GM21367 (cell line): ENCODE measurements around the gene ACHE.
"Not testable (repeated sequence)": the region's sequence is repeated elsewhere in the genome, so short reads cannot be mapped to it uniquely, and the experiment has no call there.

ENCODE experiments used
- ATAC-seq: cut with Tn5 transposase; IDR thresholded peaks from one replicate; pipeline ENCODE4 v1.9.1; 2021; ENCODE audit not compliant: unreplicated experiment

ACHE gene

GRCh38 chr7:100865938-100866728, 29.6 kb downstream of the ACHE start:
- no peak for ATAC-seq

- no peak for ATAC-seq
Observed at GRCh38 chr7:100865372-100865911, 30.2 kb downstream of the ACHE start.

GRCh38 chr7:100864263-100864845, 31.3 kb downstream of the ACHE start:
- ATAC-seq = no peak

- ATAC-seq = no peak
Observed at GRCh38 chr7:100863406-100863950, 32.2 kb downstream of the ACHE start.

- ATAC-seq = no peak
Observed at GRCh38 chr7:100861616-100861985, 34.1 kb downstream of the ACHE start.

- no peak for ATAC-seq
Observed at GRCh38 chr7:100860702-100861615, 34.7 kb downstream of the ACHE start.

- ATAC-seq = no peak
Observed at GRCh38 chr7:100859856-100860255, 35.8 kb downstream of the ACHE start.

- ATAC-seq = no peak
Observed at GRCh38 chr7:100856871-100857282, 38.8 kb downstream of the ACHE start.

GRCh38 chr7:100855515-100855914, 40.2 kb downstream of the ACHE start:
- ATAC-seq = no peak

GRCh38 chr7:100854899-100855298, 40.8 kb downstream of the ACHE start:
- ATAC-seq = not testable (repeated sequence)

- no peak for ATAC-seq
Observed at GRCh38 chr7:100854146-100854895, 41.4 kb downstream of the ACHE start.

GRCh38 chr7:100852048-100852872, 43.4 kb downstream of the ACHE start, which contains the start of gene SLC12A9:
Gene SLC12A9 (plus strand): TSS chr7:100852713. CDS start chr7:100854198, 1,485 bp downstream.
- ATAC-seq = peak; percentile 90

- no peak for ATAC-seq
Observed at GRCh38 chr7:100847360-100847759, 48.3 kb downstream of the ACHE start.

GRCh38 chr7:100840470-100841100, 55.1 kb downstream of the ACHE start:
- ATAC-seq = no peak
